Activated T-cell treated with anti-CD3 and anti-CD28 coated beads, Interleukin-2, amount 50 U/mL, for 1 hour (primary cell): ENCODE results near the gene ADAMTS6.
"Not testable (repeated sequence)": the region's sequence is repeated elsewhere in the genome, so short reads cannot be mapped to it uniquely, and the experiment has no call there.

Experiments used
- DNase-seq: peaks from one replicate; pipeline ENCODE4 v3.0.0-alpha.2; 2020

ADAMTS6 gene

GRCh38 chr5:65481635-65482295 is at the start of gene ADAMTS6:
ADAMTS6 (minus strand) TSS chr5:65481920; CDS start chr5:65473673, 8,247 bp downstream.
- peak; percentile 73 for DNase-seq

DNA sequence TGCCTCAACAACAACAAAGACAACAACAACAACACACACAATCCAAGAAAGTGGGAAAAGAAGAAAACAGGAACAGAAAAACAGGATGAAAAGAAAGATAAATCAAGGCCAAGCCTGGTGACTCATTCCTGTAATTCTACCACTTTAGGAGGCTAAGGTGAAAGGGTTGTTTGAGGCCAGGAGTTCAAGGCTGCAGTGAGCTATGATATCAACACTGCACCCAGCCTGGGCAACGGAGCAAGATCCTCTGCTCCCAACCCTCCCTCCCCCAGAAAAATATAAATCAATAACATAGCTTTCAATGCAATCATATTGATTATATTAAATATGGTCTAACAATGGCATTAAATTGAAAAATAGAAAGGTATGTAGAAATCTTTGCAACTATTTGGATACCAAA is 49.2 kb upstream of the ADAMTS6 start:
- DNase-seq, result no peak

DNA sequence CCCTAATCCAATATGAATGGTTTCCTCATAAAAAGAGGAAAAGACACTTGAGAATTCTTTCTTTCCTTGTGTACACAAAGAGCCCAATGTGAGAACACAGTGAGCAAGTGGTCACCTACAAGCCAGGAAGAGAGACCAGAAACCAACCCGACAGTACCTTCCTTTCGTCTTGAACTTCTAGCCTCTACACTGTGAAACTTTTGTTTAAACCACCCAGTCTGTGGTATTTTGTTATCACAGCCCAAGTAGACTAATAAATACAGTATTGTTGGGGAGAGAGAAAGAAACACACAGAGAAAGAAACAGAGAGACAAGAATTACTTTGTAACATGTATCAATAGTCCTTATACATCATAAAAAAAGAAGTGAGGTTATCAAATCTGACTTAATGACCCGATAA is 44.0 kb upstream of the ADAMTS6 start:
- no peak for DNase-seq

- DNase-seq, result no peak
Measured at GRCh38 chr5:65512170-65512937, 30.6 kb upstream of the ADAMTS6 start.

DNA sequence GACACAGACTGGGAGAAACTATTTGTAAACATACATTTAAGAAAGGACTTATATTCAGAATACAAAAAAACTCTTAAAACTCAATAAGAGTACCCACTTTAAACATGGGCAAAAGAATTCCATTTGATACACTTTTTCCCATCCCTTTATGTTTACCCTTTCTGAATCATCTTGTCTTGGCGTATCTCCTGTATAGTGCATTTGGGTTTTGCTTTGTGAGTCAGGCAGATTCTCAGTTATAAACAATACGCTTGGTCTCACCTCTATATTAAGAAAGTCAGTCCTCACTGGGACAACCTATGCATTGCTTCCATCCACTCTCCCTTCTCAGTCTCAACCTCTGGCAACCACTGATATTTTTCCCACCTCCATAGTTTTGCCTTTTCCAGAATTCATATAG is 27.3 kb upstream of the ADAMTS6 start:
- DNase-seq, result no peak

GRCh38 chr5:65506961-65507360 is 25.2 kb upstream of the ADAMTS6 start:
- DNase-seq, result no peak

GRCh38 chr5:65489119-65489518 is 7.4 kb upstream of the ADAMTS6 start:
- DNase-seq, result no peak

- not testable (repeated sequence) for DNase-seq
Measured at GRCh38 chr5:65488038-65488687, 6.4 kb upstream of the ADAMTS6 start.

DNA sequence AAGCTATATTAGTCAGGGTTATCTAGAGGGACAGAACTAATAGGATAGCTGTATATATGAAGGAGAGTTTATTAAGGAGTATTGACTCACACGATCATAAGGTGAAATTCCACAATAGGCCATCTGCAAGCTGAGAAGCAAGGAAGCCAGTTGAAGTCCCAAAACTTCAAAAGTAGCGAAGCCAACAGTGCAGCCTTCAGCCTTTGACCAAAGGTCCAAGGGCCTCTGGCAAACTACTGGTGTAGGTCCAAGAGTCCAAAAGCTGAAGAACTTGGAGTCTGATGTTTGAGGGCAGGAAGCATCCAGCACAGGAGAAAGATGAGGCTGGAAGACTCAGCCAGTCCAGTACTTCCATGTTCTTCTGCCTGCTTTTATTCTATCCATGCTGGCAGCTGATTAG is 5.1 kb upstream of the ADAMTS6 start:
- DNase-seq, result not testable (repeated sequence)

- DNase-seq, result no peak
Measured at GRCh38 chr5:65485405-65485804, 3.7 kb upstream of the ADAMTS6 start.

DNA sequence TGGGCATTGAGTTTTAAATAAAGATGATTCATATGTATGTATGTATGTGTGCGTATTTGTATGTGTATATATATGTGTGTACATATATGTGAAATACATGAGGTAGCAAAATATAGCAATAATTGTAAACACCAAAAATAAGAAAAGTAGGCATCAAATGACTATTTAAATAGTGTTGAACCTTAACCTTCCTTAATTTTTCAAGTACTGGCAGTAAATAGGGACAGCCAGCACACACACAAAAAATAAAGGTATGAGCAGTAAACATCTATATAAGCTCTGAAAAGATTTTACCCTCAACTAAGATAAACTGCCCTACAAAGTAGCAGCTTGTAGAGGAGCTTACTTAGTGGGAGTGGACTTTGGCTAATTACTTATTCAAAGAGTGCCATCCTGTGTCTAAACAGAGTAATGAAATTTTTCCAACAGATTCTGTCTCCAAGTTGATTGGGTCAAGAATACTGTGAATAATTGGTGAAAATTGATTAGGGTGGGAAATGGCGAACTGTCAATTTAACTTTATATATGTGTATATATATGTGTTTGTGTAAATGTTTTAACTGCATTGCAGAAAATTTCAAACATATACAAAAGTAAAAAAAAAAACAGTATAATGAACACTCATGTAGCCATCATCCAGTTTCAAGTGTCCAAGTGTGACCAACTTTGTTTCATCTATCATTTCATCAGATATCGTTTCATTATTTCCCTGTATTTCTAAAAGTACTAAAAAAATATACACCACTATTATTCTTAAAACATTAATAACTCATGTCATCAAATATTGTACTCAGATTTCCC is 2.0 kb upstream of the ADAMTS6 start:
- no peak for DNase-seq

GRCh38 chr5:65482736-65483545 is 1.2 kb upstream of the ADAMTS6 start:
- no peak for DNase-seq

- DNase-seq, result no peak
Measured at GRCh38 chr5:65482296-65482735, 596 bp upstream of the ADAMTS6 start.

GRCh38 chr5:65481171-65481581 is 544 bp downstream of the ADAMTS6 start:
- DNase-seq, result no peak

- DNase-seq, result peak; percentile 56
Measured at GRCh38 chr5:65480306-65480865, 1.3 kb downstream of the ADAMTS6 start.

DNA sequence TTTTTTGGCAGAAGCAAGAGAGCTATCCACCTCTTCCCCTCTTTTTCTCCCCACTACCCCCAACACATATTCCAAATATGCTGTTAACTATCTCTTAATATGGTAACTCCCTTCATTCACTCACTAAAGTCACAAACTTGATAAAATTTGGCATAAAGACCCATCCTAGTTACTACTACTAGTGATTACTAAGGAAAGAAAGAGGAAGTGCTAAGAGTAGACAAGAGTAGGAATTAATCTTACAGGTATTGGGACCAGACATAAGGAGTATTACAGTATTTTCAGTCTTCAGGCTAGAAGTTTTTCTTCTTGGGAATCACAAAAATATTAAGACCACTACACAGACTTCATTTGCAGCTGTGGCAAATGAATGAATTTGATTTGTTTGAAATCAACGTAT is 2.2 kb downstream of the ADAMTS6 start:
- DNase-seq, result no peak

- no peak for DNase-seq
Measured at GRCh38 chr5:65478336-65478735, 3.4 kb downstream of the ADAMTS6 start.

GRCh38 chr5:65475895-65476294 is 5.8 kb downstream of the ADAMTS6 start:
- no peak for DNase-seq

DNA sequence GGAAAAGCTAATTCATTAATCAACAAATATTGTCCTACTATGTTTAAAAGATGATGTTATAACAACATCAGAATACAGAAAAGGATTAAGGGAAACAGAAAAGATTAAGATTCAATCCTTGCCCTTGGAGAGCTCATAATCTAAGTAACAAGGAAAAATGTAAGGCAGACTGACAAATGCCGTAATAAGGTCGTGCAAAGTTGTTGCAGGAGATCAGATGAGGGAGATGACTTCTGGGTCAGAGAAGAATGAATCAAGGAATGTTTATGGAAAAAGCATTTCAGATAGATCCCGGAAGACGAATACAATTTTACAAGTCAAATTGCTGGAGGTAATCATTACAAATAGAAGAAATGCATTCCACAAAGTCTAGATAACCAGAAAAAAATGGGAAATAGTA is 6.4 kb downstream of the ADAMTS6 start:
- DNase-seq, result no peak

- DNase-seq, result no peak
Measured at GRCh38 chr5:65474130-65474711, 7.5 kb downstream of the ADAMTS6 start.

- no peak for DNase-seq
Measured at GRCh38 chr5:65468633-65469032, 13.1 kb downstream of the ADAMTS6 start.
